NCI-H2171 (cell line): ENCODE data around the gene PDE8A.

ENCODE experiments used
- DNase-seq: peaks from one replicate; lab custom pipeline; 2025; lab: John Stamatoyannopoulos, UW

The PDE8A gene

GRCh38 chr15:85031944-85032558, 50.4 kb downstream of the PDE8A start:
- no peak for DNase-seq

- DNase-seq: no peak
These were observed 51.5 kb downstream of the PDE8A start for GRCh38 chr15:85033148-85033547.

- no peak for DNase-seq
These were observed 52.6 kb downstream of the PDE8A start for GRCh38 chr15:85034276-85034675.

GRCh38 chr15:85035980-85036379, 54.3 kb downstream of the PDE8A start:
- no peak for DNase-seq

GRCh38 chr15:85036716-85037115, 55.1 kb downstream of the PDE8A start:
- DNase-seq: no peak

GRCh38 chr15:85037641-85038040, 56.0 kb downstream of the PDE8A start:
- DNase-seq: no peak

GRCh38 chr15:85041230-85041629, 59.6 kb downstream of the PDE8A start:
- DNase-seq: no peak

GRCh38 chr15:85044251-85044853, 62.7 kb downstream of the PDE8A start:
- no peak for DNase-seq

- DNase-seq: no peak
These were observed 63.2 kb downstream of the PDE8A start for GRCh38 chr15:85044894-85045293.

GRCh38 chr15:85045615-85046014, 64.0 kb downstream of the PDE8A start:
- DNase-seq: no peak

GRCh38 chr15:85047271-85047948, 65.8 kb downstream of the PDE8A start:
- DNase-seq: no peak

GRCh38 chr15:85048430-85048829, 66.8 kb downstream of the PDE8A start:
- DNase-seq: no peak

- DNase-seq: no peak
These were observed 68.1 kb downstream of the PDE8A start for GRCh38 chr15:85049805-85050204.

GRCh38 chr15:85059734-85060133, 78.1 kb downstream of the PDE8A start:
- DNase-seq: no peak

GRCh38 chr15:85062560-85062959, 80.9 kb downstream of the PDE8A start:
- no peak for DNase-seq

- DNase-seq: no peak
These were observed 81.4 kb downstream of the PDE8A start for GRCh38 chr15:85063088-85063487.

GRCh38 chr15:85063522-85064079, 81.9 kb downstream of the PDE8A start:
- no peak for DNase-seq

- DNase-seq: no peak
These were observed 83.1 kb downstream of the PDE8A start for GRCh38 chr15:85064710-85065109.

- no peak for DNase-seq
These were observed 89.4 kb downstream of the PDE8A start for GRCh38 chr15:85071061-85071460.

GRCh38 chr15:85071504-85071903, 89.8 kb downstream of the PDE8A start:
- no peak for DNase-seq

- DNase-seq: no peak
These were observed 91.3 kb downstream of the PDE8A start for GRCh38 chr15:85072917-85073316.

- DNase-seq: no peak
These were observed 92.0 kb downstream of the PDE8A start for GRCh38 chr15:85073556-85074194.

- DNase-seq: no peak
These were observed 105.2 kb downstream of the PDE8A start for GRCh38 chr15:85086855-85087254.
